NT2/D1 (cell line): ENCODE measurements around the gene TBC1D20.
"Not testable (repeated sequence)": the region's sequence is repeated elsewhere in the genome, so short reads cannot be mapped to it uniquely, and the experiment has no call there.

Source experiments
- YY1 ChIP-seq: IDR thresholded peaks from 2 replicates; pipeline ENCODE4 v1.6.1; 2011; ENCODE audit not compliant: insufficient read length, insufficient read depth
- ZNF274 ChIP-seq: IDR thresholded peaks from 2 replicates; pipeline ENCODE4 v1.6.1; 2011; ENCODE audit warnings: mild to moderate bottlenecking, low read depth, low read length

DNA sequence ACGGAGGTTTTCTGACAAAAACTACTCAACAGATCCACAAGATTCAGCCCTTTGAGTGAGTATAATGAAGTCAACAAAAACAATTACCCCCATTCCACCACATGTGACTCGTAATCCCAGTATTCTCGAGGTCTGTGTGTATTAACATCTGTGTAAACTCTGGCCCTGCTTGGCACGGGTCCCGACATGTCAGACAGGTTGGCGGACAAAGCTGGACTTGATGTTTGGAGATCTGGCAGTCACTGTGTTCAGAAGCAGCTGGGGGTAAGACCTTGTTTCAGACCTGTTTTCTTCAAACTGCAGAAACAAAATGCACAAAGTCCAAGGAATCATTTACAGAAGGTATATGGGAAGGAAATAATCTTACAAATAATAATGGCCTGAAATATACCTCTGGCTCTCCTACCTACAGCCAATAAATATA lies 46.0 kb upstream of the TBC1D20 start:
- TF ChIP-seq ZNF274, YY1: not testable (repeated sequence)
